ENCODE measurements around the gene GALNT13. TPM values are rescaled to one million over a fixed set of nuclear protein-coding genes. Genes with fewer than 3 reads are reported as not detected.

GALNT13 gene
- total RNA-seq, 1 donor from 2014 or later = 7.2 TPM

- DNase-seq (ENCODE audit: low spot score, unreplicated experiment) = no peak
- Mint-ChIP-seq H3K27ac (peak overlapping the region; percentile 62), H3K9me3 (ENCODE audit: low read depth) (no peaks in the 10 kb centered on the region), H3K4me3 (ENCODE audit: low read depth) (no peak overlapping the region), H3K36me3 (ENCODE audit: insufficient read depth) (no peaks in the 10 kb centered on the region), H3K27me3 (no peaks in the 10 kb centered on the region), H3K4me1 (ENCODE audit: low read depth) (peaks cover 29% of the 10 kb centered on the region)
- no peak for TF ChIP-seq CTCF (IDR thresholded peaks at IDR 0.05; ENCODE audit: unreplicated experiment)
Measured at GRCh38 chr2:154484338-154485099, 612.8 kb downstream of the GALNT13 start.

- H3K4me1 Mint-ChIP-seq (ENCODE audit: low read depth) = peaks cover 12% of the 10 kb centered on the region
- H3K9me3 Mint-ChIP-seq (ENCODE audit: low read depth) = peaks cover 3% of the 10 kb centered on the region
- DNase-seq (ENCODE audit: low spot score, unreplicated experiment) = no peak
- no peak for TF ChIP-seq CTCF (IDR thresholded peaks at IDR 0.05; ENCODE audit: unreplicated experiment)
- no peaks in the 10 kb centered on the region for H3K36me3 Mint-ChIP-seq (ENCODE audit: insufficient read depth)
- no peaks in the 10 kb centered on the region for H3K27me3 Mint-ChIP-seq
- H3K4me3 Mint-ChIP-seq (ENCODE audit: low read depth) = no peak overlapping the region
- no peak overlapping the region for H3K27ac Mint-ChIP-seq
Measured at GRCh38 chr2:154488801-154489200, 617.1 kb downstream of the GALNT13 start.

- Mint-ChIP-seq H3K36me3 (ENCODE audit: insufficient read depth) (no peaks in the 10 kb centered on the region), H3K9me3 (ENCODE audit: low read depth) (peaks cover 3% of the 10 kb centered on the region), H3K4me3 (ENCODE audit: low read depth) (no peak overlapping the region), H3K27me3 (no peaks in the 10 kb centered on the region), H3K27ac (no peak overlapping the region), H3K4me1 (ENCODE audit: low read depth) (peaks cover 9% of the 10 kb centered on the region)
- TF ChIP-seq CTCF (IDR thresholded peaks at IDR 0.05; ENCODE audit: unreplicated experiment) = no peak
- DNase-seq (ENCODE audit: low spot score, unreplicated experiment) = no peak
Measured at GRCh38 chr2:154489266-154489858, 617.6 kb downstream of the GALNT13 start.

GRCh38 chr2:154490530-154490929 is 618.8 kb downstream of the GALNT13 start:
- Mint-ChIP-seq H3K4me1 (ENCODE audit: low read depth) (peaks cover 13% of the 10 kb centered on the region), H3K9me3 (ENCODE audit: low read depth) (peaks cover 3% of the 10 kb centered on the region), H3K27me3 (no peaks in the 10 kb centered on the region), H3K27ac (peak overlapping the region; percentile 80), H3K36me3 (ENCODE audit: insufficient read depth) (no peaks in the 10 kb centered on the region), H3K4me3 (ENCODE audit: low read depth) (no peak overlapping the region)
- no peak for TF ChIP-seq CTCF (IDR thresholded peaks at IDR 0.05; ENCODE audit: unreplicated experiment)
- DNase-seq (ENCODE audit: low spot score, unreplicated experiment) = no peak

- Mint-ChIP-seq H3K27me3 (no peaks in the 10 kb centered on the region), H3K4me1 (ENCODE audit: low read depth) (peaks cover 12% of the 10 kb centered on the region), H3K27ac (no peak overlapping the region), H3K4me3 (ENCODE audit: low read depth) (no peak overlapping the region), H3K9me3 (ENCODE audit: low read depth) (peaks cover 7% of the 10 kb centered on the region), H3K36me3 (ENCODE audit: insufficient read depth) (no peaks in the 10 kb centered on the region)
- no peak for TF ChIP-seq CTCF (IDR thresholded peaks at IDR 0.05; ENCODE audit: unreplicated experiment)
- no peak for DNase-seq (ENCODE audit: low spot score, unreplicated experiment)
Measured at GRCh38 chr2:154495455-154495868, 623.7 kb downstream of the GALNT13 start.

Measured in progenitor cell of endocrine pancreas (in vitro differentiated cells).